PC-3 (cell line): ENCODE measurements around the gene SLFNL1.

Experiments used
- CTCF ChIP-seq: fragments of 300-600 bp; sonication (generic); conservative IDR thresholded peaks from 2 replicates; pipeline ENCODE4 v1.5.1; 2017; ENCODE audit warnings: antibody characterized with exemption, low read depth, mild to moderate bottlenecking, low read length
- EZH2 ChIP-seq: fragments of 300-600 bp; sonication (generic); IDR thresholded peaks from one replicate; pipeline ENCODE4 v1.6.1; 2017; ENCODE audit warnings: antibody characterized with exemption, mild to moderate bottlenecking, low read length; ENCODE audit not compliant: unreplicated experiment
- EZH2phosphoT487 ChIP-seq: fragments of 300-600 bp; sonication (generic); IDR thresholded peaks from 2 replicates; pipeline ENCODE4 v1.6.1; 2018; ENCODE audit warnings: mild to moderate bottlenecking, antibody characterized with exemption, low read length, borderline replicate concordance

- TF ChIP-seq EZH2phosphoT487 (no peak), CTCF (no peak), EZH2 (no peak)
Measured at GRCh38 chr1:40969445-40969844, 52.1 kb downstream of the SLFNL1 start.
